Adrenal gland (tissue), 12 donors: Measurements from ENCODE around the gene PPIL3. TPM values are rescaled to one million over a fixed set of nuclear protein-coding genes. Genes with fewer than 3 reads are reported as not detected.

Experiments used
- DNase-seq, 7 donors: peaks; one replicate each; pipeline ENCODE4 v3.0.0-alpha.2; 2019 to 2020
- H3K27ac ChIP-seq, 5 donors: fragments of 200-600 bp; sonication (generic) in 4 of 5; 1 replicate in 3 of 5; 2 replicates in 2 of 5; pipeline versions ENCODE4 v1.5.1 to v1.8.0; 2016 to 2020; ENCODE audit warnings: mild to moderate bottlenecking in 1 of 5
- H3K27me3 ChIP-seq: fragments of 200-600 bp; 2 replicates; pipeline ENCODE4 v1.8.0; 2021
- H3K36me3 ChIP-seq, 2 donors: fragments of 200-600 bp; replicated peaks in 1 of 2; 1 replicate in 1 of 2; 2 replicates in 1 of 2; pipeline versions ENCODE4 v1.5.1 to v1.8.0; 2018 to 2022
- H3K4me1 ChIP-seq, 2 donors: fragments of 200-600 bp; replicated peaks in 1 of 2; 1 replicate in 1 of 2; 2 replicates in 1 of 2; pipeline versions ENCODE4 v1.5.1 to v1.8.0; 2018 to 2021
- H3K4me3 ChIP-seq, 4 donors: fragments of 200-600 bp; sonication (generic) in 3 of 4; one replicate each; pipeline ENCODE4 v1.5.1; 2016 to 2018
- H3K9me3 ChIP-seq, 3 donors: fragments of 200-600 bp; sonication (generic) in 1 of 3; replicated peaks in 1 of 3; 1 replicate in 2 of 3; 2 replicates in 1 of 3; pipeline versions ENCODE4 v1.5.1 to v1.8.0; 2016 to 2021
- CTCF ChIP-seq, 6 experiments: fragments of 450-650 bp in 4 of 6; fragments of 200-600 bp in 2 of 6; sonication (generic) in 1 of 6; IDR thresholded peaks; 1 replicate in 5 of 6; 2 replicates in 1 of 6; pipeline versions ENCODE4 v1.5.1 to v1.8.0; 2016 to 2021; ENCODE audit warnings: antibody characterized with exemption in 6 of 6, mild to moderate bottlenecking in 2 of 6, moderate library complexity in 1 of 6
- POLR2A ChIP-seq, 2 donors: fragments of 450-650 bp; IDR thresholded peaks; one replicate each; pipeline ENCODE4 v1.6.1; 2017; ENCODE audit warnings: antibody characterized with exemption in 2 of 2, mild to moderate bottlenecking in 2 of 2, moderate library complexity in 1 of 2
- WGBS, 4 donors: extraction: QIAGEN DNeasy Blood & Tissue Kit in 2 of 4; methylation state at CpG; one replicate each; pipeline versions ENCODE4 v1.1.5 to v1.1.7; 2013 to 2017; 5-methylcytosine and 5-hydroxymethylcytosine counted together
- intact Hi-C, 2 donors: fragments of 100-400 bp; cut with DNase I; formaldehyde crosslinking; loops; one replicate each; pipeline versions ENCODE4 v1.14.1 to v1.15.0; 2022 to 2023
- polyA plus RNA-seq, 3 donors: library from polyadenylated mRNA; stranded (reverse); fragments of 200-250 nt in 2 of 3; fragments of 350-450 nt in 1 of 3; fragmentation: Illumina TruSeq in 1 of 3; extraction: RNeasy Lipid Tissue Mini Kit (QIAGEN cat#74804) in 1 of 3; gene quantifications; one replicate each; pipeline ENCODE4 v1.2.3, GENCODE V29; 2013 to 2014
- total RNA-seq, 9 donors: library from RNA; depleted of rRNA in 4 of 9; stranded (reverse); fragments of >200 nt in 4 of 9; fragments of 120-200 nt in 1 of 9; fragmentation: NEBNext Ultra II Directional in 1 of 9; extraction: Animal tissue kit (Norgen Biotek cat#: 25700) in 1 of 9; gene quantifications; one replicate each; pipeline versions ENCODE4 v1.1.0 to v1.2.4, GENCODE V29; 2013 to 2023
- donor health status: healthy with polysubstance abuse.
- donor health status: Bipolar disorder and iron deficiency.
- donor health status: DM: yes; HTN: yes; CAD: no.
- donor health status: DM: no; HTN: no; CAD: no.
- donor health status: DM: no; HTN: no; CAD: no.
- donor health status: DM: yes; HTN: yes; CAD: no.

Gene PPIL3
- total and polyA plus RNA-seq, 12 donors: 13.2 to 186 (median 31.6) TPM

- peak overlapping the region in 4 of 5 donors; percentile 99 to 100 (median 100) for H3K27ac ChIP-seq
- H3K4me1 ChIP-seq: peaks cover 39 to 54% of the 10 kb centered on the region in 2 donors
- intact Hi-C loops: loop anchor here in 1 of 2 donors (5.0 kb wide), 1 partner anchor 44 kb away; no protein-coding TSS in a partner anchor
Measured at GRCh38 chr2:200861617-200862155, 27.2 kb downstream of the PPIL3 start.

DNA sequence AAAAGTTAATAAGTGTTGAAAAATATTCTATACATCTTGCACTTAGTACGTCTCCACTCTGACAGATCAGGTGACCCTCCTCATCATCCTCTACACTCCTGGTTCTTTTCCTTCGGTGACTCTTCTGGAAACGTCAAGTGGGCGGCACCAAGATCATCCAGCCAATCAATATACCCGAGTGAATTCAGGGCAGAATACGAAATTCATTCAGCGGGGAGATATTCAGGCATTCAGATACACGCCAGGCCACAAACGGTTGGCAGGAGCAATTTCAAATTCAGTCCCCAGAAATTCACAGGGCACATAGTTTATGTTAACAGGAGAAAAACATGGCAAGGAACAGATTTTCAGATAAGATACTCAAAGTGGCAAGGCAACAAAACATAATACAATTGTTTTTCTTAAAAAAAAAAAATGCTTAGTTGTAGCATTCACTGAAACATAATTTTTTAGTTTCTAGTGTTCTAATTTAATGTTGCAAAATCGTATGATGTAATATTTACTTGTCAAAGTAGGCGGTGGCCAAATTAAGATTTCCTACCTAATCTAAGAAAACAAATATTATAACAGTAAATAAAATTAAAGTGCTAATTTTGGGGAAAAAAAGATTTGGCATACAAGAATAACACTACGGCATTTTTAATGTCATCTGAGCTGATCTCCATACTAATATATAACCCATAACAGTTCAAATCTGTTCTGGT is 28.6 kb downstream of the PPIL3 start:
- peak; percentile 61 to 87 (median 71) for DNase-seq
- TF ChIP-seq POLR2A (IDR thresholded peaks at IDR 0.05): peak; percentile 63 to 85
- no peak for TF ChIP-seq CTCF (IDR thresholded peaks at IDR 0.05)
- Histone ChIP-seq H3K27ac (peak overlapping the region in 4 of 5 donors; percentile 23 to 100 (median 64)), H3K4me3 (peak overlapping the region in 1 of 4 donors; percentile 95), H3K36me3 (peaks cover 0 to 47% of the 10 kb centered on the region in 2 donors), H3K4me1 (peaks cover 39 to 49% of the 10 kb centered on the region in 2 donors), H3K9me3 (no peaks in the 10 kb centered on the region), H3K27me3 (no peaks in the 10 kb centered on the region)
- intact Hi-C loops: loop anchor here in 1 of 2 donors (5.0 kb wide), 1 partner anchor 43 kb away; no protein-coding TSS in a partner anchor
- 14 to 20% (median 18%) methylated on average over 12 of the region's 12 CpGs for WGBS, 4 donors

More at GRCh38 chr2:200861617-200862155, 27.2 kb downstream of the PPIL3 start:
- no peaks in the 10 kb centered on the region for H3K9me3 ChIP-seq
- H3K27me3 ChIP-seq: no peaks in the 10 kb centered on the region
- peaks cover 0 to 32% of the 10 kb centered on the region in 2 donors for H3K36me3 ChIP-seq
- no peak for DNase-seq
- peak overlapping the region in 2 of 4 donors; percentile 92 to 95 for H3K4me3 ChIP-seq
- TF ChIP-seq CTCF (IDR thresholded peaks at IDR 0.05) (no peak), POLR2A (IDR thresholded peaks at IDR 0.05) (no peak)
- 0 to 9% (median 5%) methylated on average over 4 of the region's 4 CpGs for WGBS, 4 donors

DNA sequence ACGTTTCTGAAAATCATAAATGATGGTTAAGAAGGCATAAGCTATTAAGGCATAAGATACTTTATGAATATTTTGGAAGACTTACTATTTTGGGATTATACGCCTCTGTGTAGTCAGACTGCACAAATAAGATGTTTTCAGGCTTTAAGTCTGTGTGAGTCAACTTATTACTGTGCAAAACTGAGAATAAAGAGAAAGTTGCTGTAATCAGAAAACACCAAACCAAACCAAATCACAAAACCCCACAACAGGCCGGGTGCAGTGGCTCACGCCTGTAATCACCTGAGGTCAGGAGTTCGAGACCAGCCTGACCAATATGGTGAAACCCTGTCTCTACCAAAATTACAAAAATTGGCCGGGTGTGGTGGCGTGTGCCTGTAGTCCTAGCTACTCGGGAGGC is 32.1 kb downstream of the PPIL3 start:
- peaks cover 0 to 81% of the 10 kb centered on the region in 2 donors for H3K36me3 ChIP-seq
- no peak for DNase-seq
- H3K27ac ChIP-seq: no peak overlapping the region
- peaks cover 28 to 47% of the 10 kb centered on the region in 2 donors for H3K4me1 ChIP-seq
- no peak overlapping the region for H3K4me3 ChIP-seq
- no peaks in the 10 kb centered on the region for H3K27me3 ChIP-seq
- intact Hi-C loops: loop anchor here in 1 of 2 donors (5.0 kb wide), 1 partner anchor 40 kb away; no protein-coding TSS in a partner anchor
- TF ChIP-seq CTCF (IDR thresholded peaks at IDR 0.05): no peak
- no peak for TF ChIP-seq POLR2A (IDR thresholded peaks at IDR 0.05)
- WGBS, 4 donors: 79 to 91% (median 83%) methylated on average over 8 of the region's 8 CpGs
- no peaks in the 10 kb centered on the region for H3K9me3 ChIP-seq

GRCh38 chr2:200852605-200853004 is 36.3 kb downstream of the PPIL3 start:
- H3K9me3 ChIP-seq: no peaks in the 10 kb centered on the region
- 93 to 97% (median 94%) methylated on average over 2 of the region's 2 CpGs for WGBS, 4 donors
- intact Hi-C loops: no loop called here
- peaks cover 0 to 12% of the 10 kb centered on the region in 2 donors for H3K4me1 ChIP-seq
- no peak overlapping the region for H3K27ac ChIP-seq
- no peak for DNase-seq
- H3K4me3 ChIP-seq: no peak overlapping the region
- no peaks in the 10 kb centered on the region for H3K27me3 ChIP-seq
- H3K36me3 ChIP-seq: peaks cover 0 to 71% of the 10 kb centered on the region in 2 donors
- TF ChIP-seq POLR2A (IDR thresholded peaks at IDR 0.05): no peak
- no peak for TF ChIP-seq CTCF (IDR thresholded peaks at IDR 0.05)
